Peyer's patch (tissue), 4 donors: ENCODE data around the gene PGM1. TPM values are rescaled to one million over a fixed set of nuclear protein-coding genes. Genes with fewer than 3 reads are reported as not detected.

Experiments
- DNase-seq, 3 donors: peaks; one replicate each; pipeline ENCODE4 v3.0.0-alpha.2; 2017 to 2019
- H3K27ac ChIP-seq, 4 donors: fragments of 200-600 bp; sonication (generic); one replicate each; pipeline ENCODE4 v1.5.1; 2016 to 2019
- H3K27me3 ChIP-seq, 2 donors: fragments of 200-600 bp; sonication (generic); one replicate each; pipeline ENCODE4 v1.5.1; 2019
- H3K36me3 ChIP-seq, 3 donors: fragments of 200-600 bp; sonication (generic); one replicate each; pipeline ENCODE4 v1.5.1; 2016 to 2019
- H3K4me1 ChIP-seq, 4 donors: fragments of 200-600 bp; sonication (generic); one replicate each; pipeline ENCODE4 v1.5.1; 2016 to 2019
- H3K4me3 ChIP-seq, 4 donors: fragments of 200-600 bp; sonication (generic); 1 replicate in 3 of 4; 2 replicates in 1 of 4; pipeline ENCODE4 v1.5.1; 2016 to 2019; ENCODE audit warnings: mild to moderate bottlenecking in 1 of 4
- H3K9me3 ChIP-seq, 4 donors: fragments of 200-600 bp; sonication (generic); one replicate each; pipeline ENCODE4 v1.5.1; 2016 to 2019; ENCODE audit warnings: mild to moderate bottlenecking in 1 of 4
- POLR2A ChIP-seq, 2 donors: fragments of 450-650 bp; IDR thresholded peaks; one replicate each; pipeline ENCODE4 v1.5.1; 2017; ENCODE audit warnings: antibody characterized with exemption in 2 of 2, mild to moderate bottlenecking in 2 of 2, moderate library complexity in 2 of 2
- total RNA-seq, 4 donors: library from RNA; depleted of rRNA; stranded (reverse); fragments of >200 nt; gene quantifications; one replicate each; pipeline ENCODE4 v1.1.0, GENCODE V29; 2016
- TF ChIP-seq, protein P1 (sequence below), 6 experiments: fragments of 450-650 bp in 4 of 6; fragments of 200-600 bp in 2 of 6; sonication (generic) in 1 of 6; IDR thresholded peaks; one replicate each; pipeline ENCODE4 v1.5.1; 2017 to 2019; ENCODE audit warnings: antibody characterized with exemption in 6 of 6, mild to moderate bottlenecking in 3 of 6, moderate library complexity in 1 of 6

Gene PGM1
- total RNA-seq, 4 donors from 2014 or later: 62.7 to 97.2 (median 75.3) TPM

DNA sequence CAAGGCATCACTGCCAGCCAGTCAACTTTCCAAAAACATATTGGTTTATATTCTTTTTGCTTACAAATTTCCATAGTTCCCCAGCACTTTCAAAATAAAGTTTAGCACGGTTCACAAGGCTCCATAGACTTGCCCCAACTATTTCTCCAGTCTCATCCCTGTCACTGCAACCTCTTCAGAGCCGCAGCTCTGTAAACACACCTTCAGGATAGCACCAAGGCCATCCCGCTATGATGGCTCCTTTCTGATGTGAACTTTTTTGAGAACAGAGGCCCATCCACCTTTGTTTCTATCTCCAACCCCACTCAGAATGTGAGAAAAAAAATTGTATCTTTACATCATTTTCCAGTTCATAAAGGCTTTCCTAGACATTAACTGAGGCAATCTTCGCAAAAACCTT lies 26.3 kb downstream of the PGM1 start:
- Histone ChIP-seq H3K36me3 (no peaks in the 10 kb centered on the region), H3K4me3 (no peak overlapping the region), H3K9me3 (no peaks in the 10 kb centered on the region), H3K27me3 (no peaks in the 10 kb centered on the region), H3K4me1 (no peaks in the 10 kb centered on the region), H3K27ac (no peak overlapping the region)
- TF ChIP-seq POLR2A (IDR thresholded peaks at IDR 0.05): no peak
- TF ChIP-seq, protein P1, sequence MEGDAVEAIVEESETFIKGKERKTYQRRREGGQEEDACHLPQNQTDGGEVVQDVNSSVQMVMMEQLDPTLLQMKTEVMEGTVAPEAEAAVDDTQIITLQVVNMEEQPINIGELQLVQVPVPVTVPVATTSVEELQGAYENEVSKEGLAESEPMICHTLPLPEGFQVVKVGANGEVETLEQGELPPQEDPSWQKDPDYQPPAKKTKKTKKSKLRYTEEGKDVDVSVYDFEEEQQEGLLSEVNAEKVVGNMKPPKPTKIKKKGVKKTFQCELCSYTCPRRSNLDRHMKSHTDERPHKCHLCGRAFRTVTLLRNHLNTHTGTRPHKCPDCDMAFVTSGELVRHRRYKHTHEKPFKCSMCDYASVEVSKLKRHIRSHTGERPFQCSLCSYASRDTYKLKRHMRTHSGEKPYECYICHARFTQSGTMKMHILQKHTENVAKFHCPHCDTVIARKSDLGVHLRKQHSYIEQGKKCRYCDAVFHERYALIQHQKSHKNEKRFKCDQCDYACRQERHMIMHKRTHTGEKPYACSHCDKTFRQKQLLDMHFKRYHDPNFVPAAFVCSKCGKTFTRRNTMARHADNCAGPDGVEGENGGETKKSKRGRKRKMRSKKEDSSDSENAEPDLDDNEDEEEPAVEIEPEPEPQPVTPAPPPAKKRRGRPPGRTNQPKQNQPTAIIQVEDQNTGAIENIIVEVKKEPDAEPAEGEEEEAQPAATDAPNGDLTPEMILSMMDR (IDR thresholded peaks at IDR 0.05): no peak
- DNase-seq: no peak

- H3K36me3 ChIP-seq: no peaks in the 10 kb centered on the region
- no peak for DNase-seq
- H3K27ac ChIP-seq: no peak overlapping the region
- H3K4me1 ChIP-seq: no peaks in the 10 kb centered on the region
- H3K9me3 ChIP-seq: no peaks in the 10 kb centered on the region
- H3K27me3 ChIP-seq: no peaks in the 10 kb centered on the region
- TF ChIP-seq, protein P1 (IDR thresholded peaks at IDR 0.05): no peak
- no peak for TF ChIP-seq POLR2A (IDR thresholded peaks at IDR 0.05)
- no peak overlapping the region for H3K4me3 ChIP-seq
These were observed 27.5 kb downstream of the PGM1 start for GRCh38 chr1:63620671-63621070.

- Histone ChIP-seq H3K36me3 (no peaks in the 10 kb centered on the region), H3K4me3 (no peak overlapping the region), H3K27me3 (no peaks in the 10 kb centered on the region), H3K4me1 (no peaks in the 10 kb centered on the region), H3K9me3 (no peaks in the 10 kb centered on the region), H3K27ac (no peak overlapping the region)
- no peak for DNase-seq
- TF ChIP-seq POLR2A (IDR thresholded peaks at IDR 0.05): no peak
- TF ChIP-seq, protein P1 (IDR thresholded peaks at IDR 0.05): no peak
These were observed 27.9 kb downstream of the PGM1 start for GRCh38 chr1:63621075-63621474.

- TF ChIP-seq, protein P1 (IDR thresholded peaks at IDR 0.05): no peak
- no peak for TF ChIP-seq POLR2A (IDR thresholded peaks at IDR 0.05)
- DNase-seq: no peak
These were observed 28.5 kb downstream of the PGM1 start for GRCh38 chr1:63621698-63622097.

DNA sequence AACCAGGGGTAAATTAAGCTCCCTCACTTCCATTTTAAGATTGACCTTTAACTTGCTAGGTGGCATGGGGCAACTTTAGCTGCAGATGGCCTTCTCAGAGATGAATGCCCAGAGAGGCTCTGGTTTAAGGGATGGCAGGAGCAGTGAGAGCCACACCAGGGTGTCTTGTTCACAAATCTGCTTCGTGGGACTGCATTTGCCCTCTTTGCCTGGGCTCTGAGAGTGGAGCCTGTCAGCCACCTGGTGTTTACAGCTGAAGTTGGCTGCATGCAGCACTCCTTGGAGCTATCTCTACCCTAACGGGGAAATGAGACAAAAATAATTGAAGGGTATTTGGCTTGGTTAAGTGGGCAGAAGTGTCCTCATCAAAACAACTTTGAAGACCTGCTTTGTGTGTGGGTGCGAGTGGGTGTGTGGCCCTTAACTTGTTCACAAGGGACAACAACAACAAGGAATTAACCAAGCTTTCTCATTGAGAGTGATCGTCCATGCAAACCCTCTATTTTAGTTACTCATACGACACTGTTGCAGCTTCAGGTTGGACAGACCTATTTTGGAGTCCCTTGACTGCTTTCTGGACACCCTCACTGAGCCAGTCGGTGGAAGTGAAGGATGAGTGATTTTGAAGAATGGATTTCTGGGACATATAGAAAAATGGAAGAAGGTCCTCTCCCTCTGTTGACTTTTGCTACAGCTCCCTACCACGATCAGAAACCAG lies 29.8 kb downstream of the PGM1 start:
- no peaks in the 10 kb centered on the region for H3K4me1 ChIP-seq
- no peaks in the 10 kb centered on the region for H3K9me3 ChIP-seq
- H3K27ac ChIP-seq: no peak overlapping the region
- no peak overlapping the region for H3K4me3 ChIP-seq
- H3K27me3 ChIP-seq: no peaks in the 10 kb centered on the region
- H3K36me3 ChIP-seq: no peaks in the 10 kb centered on the region
- TF ChIP-seq, protein P1 (IDR thresholded peaks at IDR 0.05): no peak
- TF ChIP-seq POLR2A (IDR thresholded peaks at IDR 0.05): no peak
- DNase-seq: no peak

More at GRCh38 chr1:63621698-63622097, 28.5 kb downstream of the PGM1 start:
- H3K36me3 ChIP-seq: no peaks in the 10 kb centered on the region
- no peak overlapping the region for H3K4me3 ChIP-seq
- H3K27me3 ChIP-seq: no peaks in the 10 kb centered on the region
- H3K4me1 ChIP-seq: no peaks in the 10 kb centered on the region
- H3K9me3 ChIP-seq: no peaks in the 10 kb centered on the region
- H3K27ac ChIP-seq: no peak overlapping the region
